ENCODE data around the gene HYI.
"Not testable (repeated sequence)": the region's sequence is repeated elsewhere in the genome, so short reads cannot be mapped to it uniquely, and the experiment has no call there.

Gene HYI

DNA sequence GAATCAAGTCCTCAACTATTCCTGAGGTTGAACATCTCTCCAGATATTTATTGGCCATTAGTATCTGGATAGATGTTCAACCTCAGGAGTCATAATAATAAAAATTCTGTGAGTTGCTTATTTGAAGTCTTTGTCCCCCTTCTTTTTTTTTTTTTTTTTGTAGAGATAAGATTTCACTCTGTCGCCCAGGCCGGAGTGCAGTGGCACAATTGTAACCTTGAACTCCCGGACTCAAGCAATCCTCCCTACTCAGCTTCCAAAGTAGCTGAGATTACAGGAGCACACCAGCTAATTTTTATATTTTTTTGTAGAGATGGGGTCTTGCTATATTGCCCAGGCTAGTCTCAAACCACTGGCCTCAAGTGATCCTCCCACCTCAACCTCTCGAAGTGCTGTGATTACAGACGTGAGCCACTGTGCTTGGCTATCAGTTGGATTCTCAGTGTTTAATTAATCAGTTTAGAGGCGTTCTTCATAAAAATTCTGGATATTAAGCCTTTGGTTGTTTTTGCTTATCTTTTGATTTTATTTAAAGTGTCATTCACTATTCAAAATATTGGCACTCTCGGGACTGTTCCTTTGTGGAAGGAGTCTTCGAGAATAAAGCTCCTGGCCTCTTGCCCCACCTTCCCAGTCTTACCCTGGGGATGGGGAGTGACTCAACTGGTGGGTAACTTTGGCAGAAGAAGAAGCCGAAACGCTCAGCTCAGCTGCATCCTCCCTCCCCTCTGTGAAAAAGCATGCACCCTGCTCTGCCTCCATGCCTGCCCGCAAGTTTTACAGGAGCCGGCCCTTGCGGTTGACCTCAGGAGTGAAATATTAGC, 11.2 kb upstream of the HYI start:
- no peak for DNase-seq (ENCODE audit: low read depth)
- H3K4me3 ChIP-seq (ENCODE audit: low read length) = no peak overlapping the region
- TF ChIP-seq, protein P1, sequence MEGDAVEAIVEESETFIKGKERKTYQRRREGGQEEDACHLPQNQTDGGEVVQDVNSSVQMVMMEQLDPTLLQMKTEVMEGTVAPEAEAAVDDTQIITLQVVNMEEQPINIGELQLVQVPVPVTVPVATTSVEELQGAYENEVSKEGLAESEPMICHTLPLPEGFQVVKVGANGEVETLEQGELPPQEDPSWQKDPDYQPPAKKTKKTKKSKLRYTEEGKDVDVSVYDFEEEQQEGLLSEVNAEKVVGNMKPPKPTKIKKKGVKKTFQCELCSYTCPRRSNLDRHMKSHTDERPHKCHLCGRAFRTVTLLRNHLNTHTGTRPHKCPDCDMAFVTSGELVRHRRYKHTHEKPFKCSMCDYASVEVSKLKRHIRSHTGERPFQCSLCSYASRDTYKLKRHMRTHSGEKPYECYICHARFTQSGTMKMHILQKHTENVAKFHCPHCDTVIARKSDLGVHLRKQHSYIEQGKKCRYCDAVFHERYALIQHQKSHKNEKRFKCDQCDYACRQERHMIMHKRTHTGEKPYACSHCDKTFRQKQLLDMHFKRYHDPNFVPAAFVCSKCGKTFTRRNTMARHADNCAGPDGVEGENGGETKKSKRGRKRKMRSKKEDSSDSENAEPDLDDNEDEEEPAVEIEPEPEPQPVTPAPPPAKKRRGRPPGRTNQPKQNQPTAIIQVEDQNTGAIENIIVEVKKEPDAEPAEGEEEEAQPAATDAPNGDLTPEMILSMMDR (conservative IDR thresholded peaks at IDR 0.05; ENCODE audit: low read length) = no peak

DNA sequence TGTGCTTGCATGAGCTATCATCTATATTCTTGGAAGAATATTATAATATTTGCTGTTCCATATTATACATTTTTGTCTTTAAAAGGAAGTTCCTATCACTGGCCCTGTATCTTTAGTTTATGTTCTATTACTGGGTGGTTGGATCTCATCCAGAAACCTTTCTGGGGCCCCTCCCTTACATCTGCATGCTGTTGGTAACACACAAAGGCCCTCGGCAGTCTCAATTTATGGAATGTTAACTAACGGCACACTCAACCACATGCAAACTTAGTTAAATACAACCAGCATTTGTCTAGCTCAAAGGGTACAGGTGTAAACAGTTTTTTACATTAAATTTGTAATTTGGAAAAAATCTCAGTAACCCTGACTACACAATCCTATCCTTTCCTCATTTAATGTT, 9.7 kb upstream of the HYI start:
- no peak overlapping the region for H3K4me3 ChIP-seq (ENCODE audit: low read length)
- no peak for DNase-seq (ENCODE audit: low read depth)
- TF ChIP-seq, protein P1 (conservative IDR thresholded peaks at IDR 0.05; ENCODE audit: low read length) = no peak

DNA sequence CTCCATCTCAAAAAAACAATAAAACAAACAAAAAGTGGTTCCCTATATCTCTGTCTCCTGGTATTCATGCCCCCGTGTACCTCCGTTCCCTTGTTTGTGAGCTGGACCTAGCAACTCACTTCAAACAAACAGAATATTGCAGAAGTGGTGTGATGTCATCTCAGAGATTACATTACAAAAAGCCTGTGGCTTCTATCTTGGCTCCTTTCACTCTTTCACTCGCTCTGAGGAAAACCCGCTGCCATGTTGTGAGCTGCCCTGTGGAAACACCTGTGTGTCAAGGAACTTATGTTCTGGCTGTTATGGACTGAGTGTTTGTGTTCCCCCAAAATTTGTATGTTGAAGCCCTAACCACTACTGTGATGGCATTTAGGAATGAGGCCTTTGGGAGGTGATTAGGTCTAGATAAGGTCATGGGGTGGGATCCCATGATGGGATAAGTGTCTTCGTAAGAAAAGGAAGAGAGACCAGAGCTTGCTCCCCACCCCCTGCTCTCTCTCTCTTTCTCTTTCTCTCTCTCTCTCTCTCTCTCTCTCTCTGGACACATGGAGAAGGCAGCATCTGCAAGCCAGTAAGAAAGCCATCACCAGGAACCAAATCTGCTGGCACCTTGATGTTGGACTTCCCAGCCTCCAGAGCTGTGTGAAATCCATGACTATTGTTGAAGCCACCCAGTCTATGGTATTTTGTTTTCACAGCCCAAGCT, 7.4 kb upstream of the HYI start:
- H3K4me3 ChIP-seq (ENCODE audit: low read length) = no peak overlapping the region
- TF ChIP-seq, protein P1 (conservative IDR thresholded peaks at IDR 0.05; ENCODE audit: low read length) = no peak
- DNase-seq (ENCODE audit: low read depth) = no peak

DNA sequence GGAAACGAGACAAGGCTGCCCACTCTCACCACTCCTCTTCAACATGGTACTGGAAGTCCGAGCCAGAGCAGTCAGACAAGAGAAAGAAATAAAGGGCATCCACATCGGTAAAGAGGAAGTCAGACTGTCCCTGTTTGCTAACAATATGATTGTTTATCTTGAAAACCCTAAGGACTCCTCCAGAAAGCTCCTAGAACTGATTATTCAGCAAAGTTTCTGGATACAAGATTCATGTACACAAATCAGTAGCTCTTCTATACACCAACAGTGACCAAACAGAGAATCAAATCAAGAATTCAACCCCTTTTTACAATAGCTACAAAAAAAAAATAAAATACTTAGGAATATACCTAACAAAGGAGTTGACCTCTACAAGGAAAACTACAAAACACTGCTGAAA, 4.6 kb upstream of the HYI start:
- not testable (repeated sequence) for H3K4me3 ChIP-seq (ENCODE audit: low read length)

DNA sequence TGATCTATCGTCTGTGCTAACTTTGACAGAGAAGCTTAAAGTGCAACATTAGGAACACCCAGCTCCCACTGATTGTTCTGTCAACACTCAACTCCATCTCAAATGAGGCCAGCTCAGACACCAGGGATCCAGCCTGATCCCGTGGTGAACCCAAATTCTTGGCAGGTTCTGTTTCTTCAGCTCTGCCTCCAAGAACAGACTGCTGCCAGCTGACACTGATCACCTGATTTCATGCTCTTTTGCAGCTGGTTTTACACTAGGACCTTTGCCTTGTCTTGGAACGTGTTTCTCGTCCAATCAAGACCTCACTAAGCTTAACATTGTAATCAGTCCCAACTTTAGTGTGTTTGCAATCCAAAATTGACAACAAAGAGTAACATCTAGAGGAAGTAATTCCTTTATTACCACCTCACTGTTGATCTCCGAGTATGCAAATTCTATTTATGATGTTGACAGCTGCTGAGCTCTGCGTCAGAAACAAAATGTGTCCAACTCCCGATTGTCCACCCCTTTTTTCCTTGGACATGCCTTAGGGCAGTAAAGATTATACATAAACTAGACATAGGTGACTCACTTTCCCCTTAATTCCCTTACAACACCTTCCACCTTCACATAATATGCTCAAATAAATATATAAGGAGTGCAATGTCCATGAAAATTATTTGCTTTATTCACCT, 1.6 kb upstream of the HYI start:
- TF ChIP-seq, protein P1 (conservative IDR thresholded peaks at IDR 0.05; ENCODE audit: low read length) = no peak
- no peak overlapping the region for H3K4me3 ChIP-seq (ENCODE audit: low read length)
- DNase-seq (ENCODE audit: low read depth) = no peak

More for the DNA sequence above, 4.6 kb upstream of the HYI start:
- not testable (repeated sequence) for DNase-seq (ENCODE audit: low read depth)

DNA sequence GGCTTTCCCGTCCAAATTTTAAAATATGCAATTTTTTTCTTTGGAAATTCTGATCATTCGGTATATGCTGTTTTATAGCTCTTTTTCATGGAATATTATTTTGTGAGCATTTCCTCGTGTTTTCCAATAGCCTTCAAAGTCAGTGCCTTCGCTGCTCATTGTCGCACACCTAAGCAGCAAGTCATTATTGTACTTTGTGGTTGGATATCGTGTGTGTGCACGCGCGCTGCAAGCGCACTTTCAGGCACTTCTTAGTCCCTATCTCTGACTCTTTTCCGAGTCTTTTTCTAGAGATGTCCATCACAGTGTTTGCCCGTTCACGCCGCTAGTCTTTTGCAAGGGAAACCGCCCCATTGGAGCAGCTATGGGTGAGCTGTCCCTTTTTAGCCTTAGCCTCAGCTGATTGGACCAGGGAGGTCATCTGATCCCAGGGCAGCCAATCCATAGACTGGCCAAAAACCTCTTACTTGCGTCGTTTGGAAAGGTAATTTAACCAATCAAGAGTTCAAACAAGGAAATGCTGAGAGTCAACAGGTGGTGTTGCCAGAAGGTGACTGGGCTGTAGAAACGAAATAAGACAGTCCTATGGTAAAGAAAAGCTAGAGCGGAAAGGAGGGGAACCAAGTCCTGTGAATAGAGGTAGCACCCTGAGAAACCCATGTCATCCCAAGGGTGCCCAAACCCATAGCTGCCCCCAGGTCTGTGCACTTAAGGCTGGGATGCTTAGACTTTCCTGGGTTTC, 710 bp upstream of the HYI start:
- TF ChIP-seq, protein P1 (conservative IDR thresholded peaks at IDR 0.05; ENCODE audit: low read length) = peak; percentile 14; the same call in 1 of the 2 replicates
- peak overlapping the region; percentile 59 for H3K4me3 ChIP-seq (ENCODE audit: low read length)
- peak; percentile 83 for DNase-seq (ENCODE audit: low read depth)

Measured in AG10803 (cell line).